Kidney (tissue), 14 donors: Measurements from ENCODE around the gene ADAT1. TPM values are rescaled to one million over a fixed set of nuclear protein-coding genes. Genes with fewer than 3 reads are reported as not detected.

Experiments used
- DNase-seq, 5 donors: peaks; one replicate each; pipeline ENCODE4 v3.0.0-alpha.2; 2013 to 2020
- FAIRE-seq: peaks from 2 replicates; lab custom pipeline; 2012; peaks lifted over from hg19 to GRCh38; lab: Jason Lieb, UNC
- H3K27ac ChIP-seq, 2 donors: one replicate each; pipeline ENCODE4 v1.7.0; 2013; ENCODE audit warnings: low read depth in 2 of 2, low read length in 2 of 2, inconsistent platforms in 1 of 2
- H3K27me3 ChIP-seq: one replicate; pipeline ENCODE4 v1.7.1; 2013; ENCODE audit warnings: low read length, inconsistent platforms; ENCODE audit not compliant: control insufficient read depth, insufficient read depth
- H3K36me3 ChIP-seq, 3 donors: one replicate each; pipeline versions ENCODE4 v1.7.0 to v1.7.1; 2013; ENCODE audit warnings: low read length in 3 of 3, control low read depth in 1 of 3, inconsistent platforms in 1 of 3; ENCODE audit not compliant: insufficient read depth in 3 of 3, control insufficient read depth in 2 of 3
- H3K4me1 ChIP-seq, 3 donors: one replicate each; pipeline versions ENCODE4 v1.7.0 to v1.7.1; 2013; ENCODE audit warnings: low read length in 3 of 3, inconsistent platforms in 1 of 3, low read depth in 1 of 3; ENCODE audit not compliant: control insufficient read depth in 2 of 3, insufficient read depth in 2 of 3
- H3K4me3 ChIP-seq, 3 donors: one replicate each; pipeline versions ENCODE4 v1.7.0 to v1.8.1; 2013; ENCODE audit warnings: low read length in 3 of 3, control low read depth in 1 of 3, inconsistent platforms in 1 of 3
- H3K9ac ChIP-seq, 3 donors: one replicate each; pipeline versions ENCODE4 v1.7.0 to v1.7.1; 2013; ENCODE audit warnings: low read length in 3 of 3, control low read depth in 1 of 3, inconsistent platforms in 1 of 3
- H3K9me3 ChIP-seq, 3 donors: one replicate each; pipeline versions ENCODE4 v1.7.0 to v1.7.1; 2013; ENCODE audit warnings: low read length in 3 of 3, control low read depth in 1 of 3, inconsistent platforms in 1 of 3; ENCODE audit not compliant: control insufficient read depth in 2 of 3, insufficient read depth in 1 of 3
- intact Hi-C: fragments of 100-400 bp; cut with DNase I; formaldehyde crosslinking; loops from one replicate; pipeline ENCODE4 v1.11.1; 2022
- polyA plus RNA-seq: library from polyadenylated mRNA; stranded (reverse); fragments of 350-450 nt; fragmentation: Illumina TruSeq; extraction: RNeasy Lipid Tissue Mini Kit (QIAGEN cat#74804); gene quantifications from one replicate; pipeline ENCODE4 v1.2.3, GENCODE V29; 2014; ENCODE audit warnings: low read depth, low replicate concordance; ENCODE audit not compliant: insufficient read depth
- total RNA-seq: library from RNA; stranded (reverse); fragmentation: NEBNext Ultra II Directional; extraction: Animal tissue kit (Norgen Biotek cat#: 25700); gene quantifications from one replicate; pipeline ENCODE4 v1.2.1, GENCODE V29; 2021
- TF ChIP-seq, protein P1 (sequence below): IDR thresholded peaks from 3 replicates; pipeline ENCODE4 v1.5.1; 2012; ENCODE audit warnings: mild to moderate bottlenecking, moderate library complexity, borderline replicate concordance; ENCODE audit not compliant: insufficient read depth; ENCODE audit errors: extremely low read depth
- donor health status: control.
- donor health status: control.
- donor health status: control.
- donor health status: control.
- donor health status: control.
- donor health status: DM: yes; HTN: yes; CAD: no.
- donor health status: Normal renal cell carcinoma (clear cell type).

The ADAT1 gene
- total and polyA plus RNA-seq, 2 donors from 2014 or later: 24.4 to 56.5 TPM

DNA sequence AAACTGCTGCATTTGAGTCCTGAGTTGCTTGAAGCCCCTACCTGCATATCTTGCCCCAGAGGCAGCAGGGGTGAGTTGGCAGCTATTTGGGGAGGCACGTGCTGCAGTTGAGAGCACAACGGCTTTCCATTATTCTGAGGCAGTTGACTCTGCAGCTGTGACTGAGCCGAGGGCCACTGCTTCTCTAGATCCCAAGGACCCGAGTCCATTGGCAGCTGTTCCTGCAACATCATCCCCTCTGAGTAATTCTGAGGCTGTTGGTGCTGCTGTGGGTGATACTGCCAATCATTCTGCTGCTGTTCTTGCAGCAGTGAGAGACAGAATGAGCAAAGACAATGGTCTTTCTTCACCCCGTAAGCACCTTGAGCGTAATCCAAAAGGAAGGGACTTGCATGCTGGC is 37.2 kb upstream of the ADAT1 start:
- Histone ChIP-seq H3K27ac (no peak overlapping the region), H3K9me3 (no peaks in the 10 kb centered on the region), H3K9ac (no peak overlapping the region), H3K36me3 (peaks cover 12 to 30% (median 24%) of the 10 kb centered on the region in 3 donors), H3K4me3 (no peak overlapping the region), H3K4me1 (peaks cover 0 to 2% (median 0%) of the 10 kb centered on the region in 3 donors), H3K27me3 (no peaks in the 10 kb centered on the region)
- TF ChIP-seq, protein P1, sequence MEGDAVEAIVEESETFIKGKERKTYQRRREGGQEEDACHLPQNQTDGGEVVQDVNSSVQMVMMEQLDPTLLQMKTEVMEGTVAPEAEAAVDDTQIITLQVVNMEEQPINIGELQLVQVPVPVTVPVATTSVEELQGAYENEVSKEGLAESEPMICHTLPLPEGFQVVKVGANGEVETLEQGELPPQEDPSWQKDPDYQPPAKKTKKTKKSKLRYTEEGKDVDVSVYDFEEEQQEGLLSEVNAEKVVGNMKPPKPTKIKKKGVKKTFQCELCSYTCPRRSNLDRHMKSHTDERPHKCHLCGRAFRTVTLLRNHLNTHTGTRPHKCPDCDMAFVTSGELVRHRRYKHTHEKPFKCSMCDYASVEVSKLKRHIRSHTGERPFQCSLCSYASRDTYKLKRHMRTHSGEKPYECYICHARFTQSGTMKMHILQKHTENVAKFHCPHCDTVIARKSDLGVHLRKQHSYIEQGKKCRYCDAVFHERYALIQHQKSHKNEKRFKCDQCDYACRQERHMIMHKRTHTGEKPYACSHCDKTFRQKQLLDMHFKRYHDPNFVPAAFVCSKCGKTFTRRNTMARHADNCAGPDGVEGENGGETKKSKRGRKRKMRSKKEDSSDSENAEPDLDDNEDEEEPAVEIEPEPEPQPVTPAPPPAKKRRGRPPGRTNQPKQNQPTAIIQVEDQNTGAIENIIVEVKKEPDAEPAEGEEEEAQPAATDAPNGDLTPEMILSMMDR: no peak
- intact Hi-C loops: no loop called here
- FAIRE-seq (no peak), DNase-seq (no peak)

DNA sequence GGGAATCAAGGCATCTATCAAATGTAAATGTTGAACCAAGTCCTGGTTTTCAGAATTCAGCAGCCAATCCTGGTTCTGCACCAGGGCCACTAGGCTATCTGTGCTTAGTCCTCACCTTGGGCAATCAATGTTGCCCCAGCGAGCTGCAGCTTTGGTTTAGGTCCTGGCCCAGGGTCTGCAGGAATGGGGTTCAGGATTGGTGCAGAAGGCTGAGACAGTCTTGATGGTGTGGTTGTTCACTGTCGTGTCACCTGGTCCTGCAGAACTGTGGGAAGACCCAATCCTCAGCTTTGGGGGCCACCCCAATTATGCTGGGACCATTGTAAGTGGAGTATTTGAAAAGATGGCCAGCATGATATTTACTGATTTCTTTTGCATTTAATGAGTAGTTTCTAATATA is 35.1 kb upstream of the ADAT1 start:
- DNase-seq (no peak), FAIRE-seq (no peak)
- peaks cover 0 to 5% (median 0%) of the 10 kb centered on the region in 3 donors for H3K4me1 ChIP-seq
- TF ChIP-seq, protein P1: no peak
- no peaks in the 10 kb centered on the region for H3K9me3 ChIP-seq
- H3K27ac ChIP-seq: no peak overlapping the region
- H3K4me3 ChIP-seq: no peak overlapping the region
- intact Hi-C loops: loop anchor here (10.0 kb wide), 1 partner anchor 107 kb away; no protein-coding TSS in a partner anchor
- no peak overlapping the region for H3K9ac ChIP-seq
- H3K36me3 ChIP-seq: peaks cover 13 to 39% (median 29%) of the 10 kb centered on the region in 3 donors
- no peaks in the 10 kb centered on the region for H3K27me3 ChIP-seq

DNA sequence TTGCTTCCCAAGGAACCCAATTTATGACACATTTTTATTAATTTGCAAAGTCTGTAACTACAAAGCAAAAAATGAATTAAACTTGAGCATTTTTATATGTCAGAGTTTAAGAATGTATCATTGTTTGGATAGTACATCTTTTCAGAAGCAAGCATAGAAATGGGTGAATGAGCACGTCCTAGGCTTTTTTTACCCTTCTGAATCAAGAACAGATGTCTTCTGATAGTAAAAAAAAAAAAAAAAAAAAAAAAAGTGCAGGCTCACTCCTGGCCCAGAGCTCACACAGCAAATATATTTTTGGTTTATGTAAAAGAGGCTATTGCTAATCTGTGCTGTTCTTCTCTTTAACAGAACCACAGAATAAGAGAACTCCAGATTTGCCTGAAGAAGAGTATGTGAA is 30.8 kb upstream of the ADAT1 start:
- Histone ChIP-seq H3K27ac (no peak overlapping the region), H3K9ac (no peak overlapping the region), H3K4me3 (no peak overlapping the region), H3K4me1 (peaks cover 0 to 13% (median 3%) of the 10 kb centered on the region in 3 donors), H3K36me3 (peaks cover 14 to 33% (median 20%) of the 10 kb centered on the region in 3 donors), H3K9me3 (no peaks in the 10 kb centered on the region), H3K27me3 (no peaks in the 10 kb centered on the region)
- TF ChIP-seq, protein P1: no peak
- FAIRE-seq: no peak
- no peak for DNase-seq
- intact Hi-C loops: loop anchor here (10.0 kb wide), 1 partner anchor 111 kb away; no protein-coding TSS in a partner anchor
